SK-N-SH (cell line): Measurements from ENCODE around the gene RBM25. TPM values are rescaled to one million over a fixed set of nuclear protein-coding genes. Genes with fewer than 3 reads are reported as not detected.

Experiments used
- CTCF ChIA-PET: fragments of 300-600, 350-600 bp; formaldehyde crosslinking; extraction: SDS; loops from one replicate; lab custom pipeline; 2021; lab: Yijun Ruan, JAX
- POLR2A ChIA-PET: fragments of 350-600 bp; sonication (Branson Sonifier 250); formaldehyde crosslinking; extraction: SDS; loops from one replicate; lab custom pipeline; 2020; ENCODE audit warnings: antibody characterized with exemption, inconsistent platforms; lab: Yijun Ruan, JAX
- DNase-seq: peaks from one replicate; pipeline ENCODE4 v3.0.0; 2012
- H2AFZ ChIP-seq: fragments of 200-600 bp; sonication (generic); 2 replicates; pipeline ENCODE4 v1.8.1; 2016; ENCODE audit warnings: antibody characterized with exemption, mild to moderate bottlenecking, low read depth
- H3F3A ChIP-seq: fragments of 200-600 bp; sonication (generic); replicated peaks from 2 replicates; pipeline ENCODE3; 2016; ENCODE audit warnings: antibody characterized with exemption, mild to moderate bottlenecking; ENCODE audit not compliant: insufficient read depth
- H3K27ac ChIP-seq, 2 experiments: fragments of 200-500 bp in 1 of 2; fragments of 200-600 bp in 1 of 2; sonication (Bioruptor generic) in 1 of 2; sonication (generic), shearing (Covaris generic) in 1 of 2; 2 replicates each; pipeline versions ENCODE4 v1.5.1 to v1.6.1; 2014 to 2016; ENCODE audit warnings: low read depth in 2 of 2, inconsistent platforms in 1 of 2, low read length in 1 of 2, mild to moderate bottlenecking in 1 of 2, mixed read lengths in 1 of 2
- H3K27me3 ChIP-seq: fragments of 200-600 bp; sonication (generic), shearing (Covaris generic); 2 replicates; pipeline ENCODE4 v1.6.1; 2016; ENCODE audit warnings: mixed run types; ENCODE audit not compliant: insufficient read depth
- H3K36me3 ChIP-seq, 2 experiments: fragments of 200-500 bp in 1 of 2; fragments of 200-600 bp in 1 of 2; sonication (Bioruptor generic) in 1 of 2; sonication (generic) in 1 of 2; replicated peaks in 1 of 2; 2 replicates each; pipeline versions ENCODE3 to v1.5.1; 2014 to 2016; ENCODE audit warnings: low read length in 1 of 2, mild to moderate bottlenecking in 1 of 2; ENCODE audit not compliant: insufficient read depth in 2 of 2, control insufficient read depth in 1 of 2
- H3K4me1 ChIP-seq, 2 experiments: fragments of 200-500 bp in 1 of 2; fragments of 200-600 bp in 1 of 2; sonication (Bioruptor generic) in 1 of 2; sonication (generic), shearing (Covaris generic) in 1 of 2; 2 replicates each; pipeline versions ENCODE4 v1.5.1 to v1.6.1; 2014 to 2016; ENCODE audit warnings: low read depth in 1 of 2, low read length in 1 of 2, mixed run types in 1 of 2; ENCODE audit not compliant: insufficient read depth in 2 of 2, control insufficient read depth in 1 of 2
- H3K4me2 ChIP-seq: fragments of 200-600 bp; sonication (generic), shearing (Covaris generic); 2 replicates; pipeline ENCODE4 v1.6.1; 2017; ENCODE audit warnings: mixed run types
- H3K4me3 ChIP-seq, 2 experiments: fragments of 200-500 bp in 1 of 2; fragments of 200-600 bp in 1 of 2; sonication (Bioruptor generic) in 1 of 2; sonication (generic), shearing (Covaris generic) in 1 of 2; 2 replicates each; pipeline versions ENCODE4 v1.5.1 to v1.8.1; 2014 to 2016; ENCODE audit warnings: low read depth in 2 of 2, inconsistent platforms in 1 of 2, low read length in 1 of 2, mild to moderate bottlenecking in 1 of 2, mixed read lengths in 1 of 2, moderate library complexity in 1 of 2
- H3K79me2 ChIP-seq: fragments of 200-600 bp; sonication (generic); 2 replicates; pipeline ENCODE4 v1.8.1; 2017; ENCODE audit warnings: mild to moderate bottlenecking; ENCODE audit not compliant: insufficient read depth
- H3K9ac ChIP-seq: fragments of 200-600 bp; sonication (generic); 2 replicates; pipeline ENCODE4 v1.6.1; 2017; ENCODE audit warnings: mixed run types
- H3K9me2 ChIP-seq: fragments of 200-600 bp; sonication (generic); 2 replicates; pipeline ENCODE4 v1.6.1; 2017; ENCODE audit warnings: mixed run types
- H3K9me3 ChIP-seq: fragments of 200-600 bp; sonication (generic); 2 replicates; pipeline ENCODE4 v1.6.1; 2017; ENCODE audit warnings: mixed run types, mild to moderate bottlenecking, moderate library complexity
- H4K20me1 ChIP-seq: fragments of 200-600 bp; sonication (generic); 2 replicates; pipeline ENCODE4 v1.6.1; 2017; ENCODE audit warnings: mild to moderate bottlenecking, mixed run types; ENCODE audit not compliant: insufficient read depth
- CHD2 ChIP-seq: fragments of 150-350 bp; IDR thresholded peaks from 2 replicates; pipeline ENCODE4 v1.6.1; 2018; ENCODE audit warnings: low read length; ENCODE audit not compliant: partially characterized antibody
- EP300 ChIP-seq, 2 experiments: IDR thresholded peaks; 2 replicates each; pipeline versions ENCODE4 v1.4.0 to v1.6.1; 2012; ENCODE audit warnings: borderline replicate concordance in 1 of 2, low read depth in 1 of 2, low read length in 1 of 2
- EZH2phosphoT487 ChIP-seq: fragments of 200-600 bp; sonication (generic); IDR thresholded peaks from 2 replicates; pipeline ENCODE4 v1.6.1; 2017; ENCODE audit warnings: low read depth, mixed run types, mild to moderate bottlenecking, antibody characterized with exemption, moderate library complexity, borderline replicate concordance
- FOXM1 ChIP-seq: IDR thresholded peaks from 2 replicates; pipeline ENCODE4 v1.4.0; 2012; ENCODE audit warnings: low read depth, mild to moderate bottlenecking
- GABPA ChIP-seq: IDR thresholded peaks from 2 replicates; pipeline ENCODE4 v1.4.0; 2012; ENCODE audit warnings: low read depth, mild to moderate bottlenecking
- JUND ChIP-seq: IDR thresholded peaks from 2 replicates; pipeline ENCODE4 v1.4.0; 2012
- MEF2A ChIP-seq: IDR thresholded peaks from 2 replicates; pipeline ENCODE4 v1.4.0; 2012; ENCODE audit warnings: low read depth, borderline replicate concordance
- NFIC ChIP-seq: IDR thresholded peaks from 2 replicates; pipeline ENCODE4 v1.4.0; 2012; ENCODE audit warnings: borderline replicate concordance
- POLR2AphosphoS5 ChIP-seq: IDR thresholded peaks from 2 replicates; pipeline ENCODE4 v1.6.1; 2012; ENCODE audit warnings: low read depth, low read length
- RFX5 ChIP-seq: IDR thresholded peaks from 2 replicates; pipeline ENCODE4 v1.6.1; 2012; ENCODE audit warnings: mild to moderate bottlenecking, improper control_type of control experiment, low read length
- RXRA ChIP-seq: IDR thresholded peaks from 2 replicates; pipeline ENCODE4 v1.4.0; 2012; ENCODE audit warnings: low read depth, mild to moderate bottlenecking, borderline replicate concordance
- SMC3 ChIP-seq: IDR thresholded peaks from 2 replicates; pipeline ENCODE4 v1.6.1; 2012; ENCODE audit warnings: low read depth, low read length, improper control_type of control experiment
- TCF12 ChIP-seq: IDR thresholded peaks from 2 replicates; pipeline ENCODE4 v1.4.0; 2012
- TEAD4 ChIP-seq: IDR thresholded peaks from 2 replicates; pipeline ENCODE4 v1.4.0; 2012; ENCODE audit warnings: mild to moderate bottlenecking, borderline replicate concordance; ENCODE audit not compliant: insufficient read depth
- WGBS: methylation state at CpG from one replicate; pipeline ENCODE4 v1.1.6; 2017; ENCODE audit warnings: low lambda C conversion rate; 5-methylcytosine and 5-hydroxymethylcytosine counted together
- polyA plus RNA-seq, 3 experiments: library from polyadenylated mRNA; depleted of rRNA; stranded (reverse); fragments of >200 nt; gene quantifications; 2 replicates each; pipeline ENCODE4 v1.2.3, GENCODE V29; 2012
- TF ChIP-seq, protein P1 (sequence below): fragments of 200-600 bp; sonication (generic); IDR thresholded peaks from 2 replicates; pipeline ENCODE4 v1.6.1; 2017; ENCODE audit warnings: antibody characterized with exemption, mild to moderate bottlenecking, moderate library complexity
- TF ChIP-seq, protein P2 (sequence below): IDR thresholded peaks from 2 replicates; pipeline ENCODE4; 2012
- TF ChIP-seq, protein P3 (sequence below): fragments of 150-350 bp; IDR thresholded peaks from 2 replicates; pipeline ENCODE4 v1.6.1; 2016; ENCODE audit warnings: mild to moderate bottlenecking, low read depth, low read length
- TF ChIP-seq, protein P4 (sequence below): IDR thresholded peaks from 2 replicates; pipeline ENCODE4 v1.4.0; 2012; ENCODE audit warnings: low read depth, borderline replicate concordance

RBM25 gene
- polyA plus RNA-seq, 1 of the 3 experiments (the other 2 are of a cell fraction) = 14.0 TPM

DNA sequence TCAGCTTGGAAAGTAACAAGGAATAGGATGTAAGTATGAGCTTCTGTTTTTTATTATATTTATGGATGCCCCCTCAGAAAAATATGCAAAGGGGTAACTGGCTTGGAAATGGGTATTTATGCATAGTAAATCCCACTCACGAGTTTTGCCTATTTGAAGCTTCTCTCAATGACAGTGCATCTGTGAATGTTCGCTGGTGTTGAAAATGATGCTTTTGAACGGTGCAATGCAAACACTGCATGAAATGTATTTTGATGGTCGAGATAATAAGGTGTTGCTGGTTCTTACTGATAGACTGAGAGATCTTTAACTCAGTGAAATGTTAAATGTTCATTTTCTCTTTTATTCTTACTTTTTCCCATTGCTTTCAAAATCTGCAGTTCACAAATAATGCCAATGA lies 42.0 kb downstream of the RBM25 start:
- peaks cover 59 to 65% of the 10 kb centered on the region in 2 experiments for H3K36me3 ChIP-seq
- 89% methylated on average over 4 of the region's 4 CpGs for WGBS

DNA sequence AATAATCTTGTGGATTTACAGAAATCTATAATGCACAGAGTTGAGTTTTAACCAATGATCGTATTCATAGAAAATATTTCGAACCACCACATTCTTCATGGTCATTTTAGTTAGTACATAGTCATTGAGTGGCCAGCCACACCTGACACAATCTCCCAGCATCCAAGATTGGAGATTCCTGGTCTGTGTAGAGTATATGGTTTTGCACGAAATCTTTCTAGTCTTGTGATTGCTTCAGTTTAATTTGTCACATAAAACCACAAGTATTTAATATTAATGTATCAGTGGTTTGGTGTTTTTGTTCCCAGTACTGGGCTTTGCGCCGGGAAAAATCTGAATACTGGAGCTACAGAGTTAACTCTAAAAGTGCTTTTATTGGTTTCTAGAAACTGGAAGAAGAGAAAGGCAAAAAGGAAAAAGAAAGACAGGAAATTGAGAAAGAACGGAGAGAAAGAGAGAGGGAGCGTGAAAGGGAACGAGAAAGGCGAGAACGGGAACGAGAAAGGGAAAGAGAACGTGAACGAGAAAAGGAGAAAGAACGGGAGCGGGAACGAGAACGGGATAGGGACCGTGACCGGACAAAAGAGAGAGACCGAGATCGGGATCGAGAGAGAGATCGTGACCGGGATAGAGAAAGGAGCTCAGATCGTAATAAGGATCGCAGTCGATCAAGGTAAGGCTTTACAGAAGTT lies 44.6 kb downstream of the RBM25 start:
- 96% methylated on average over 27 of the region's 27 CpGs for WGBS
- H3K36me3 ChIP-seq = peaks cover 76 to 80% of the 10 kb centered on the region in 2 experiments
- no peak overlapping the region for H3K9ac ChIP-seq
- H3K9me2 ChIP-seq = no peaks in the 10 kb centered on the region
- TF ChIP-seq NFIC (no peak), FOXM1 (no peak), CHD2 (no peak)
- TF ChIP-seq, protein P1, sequence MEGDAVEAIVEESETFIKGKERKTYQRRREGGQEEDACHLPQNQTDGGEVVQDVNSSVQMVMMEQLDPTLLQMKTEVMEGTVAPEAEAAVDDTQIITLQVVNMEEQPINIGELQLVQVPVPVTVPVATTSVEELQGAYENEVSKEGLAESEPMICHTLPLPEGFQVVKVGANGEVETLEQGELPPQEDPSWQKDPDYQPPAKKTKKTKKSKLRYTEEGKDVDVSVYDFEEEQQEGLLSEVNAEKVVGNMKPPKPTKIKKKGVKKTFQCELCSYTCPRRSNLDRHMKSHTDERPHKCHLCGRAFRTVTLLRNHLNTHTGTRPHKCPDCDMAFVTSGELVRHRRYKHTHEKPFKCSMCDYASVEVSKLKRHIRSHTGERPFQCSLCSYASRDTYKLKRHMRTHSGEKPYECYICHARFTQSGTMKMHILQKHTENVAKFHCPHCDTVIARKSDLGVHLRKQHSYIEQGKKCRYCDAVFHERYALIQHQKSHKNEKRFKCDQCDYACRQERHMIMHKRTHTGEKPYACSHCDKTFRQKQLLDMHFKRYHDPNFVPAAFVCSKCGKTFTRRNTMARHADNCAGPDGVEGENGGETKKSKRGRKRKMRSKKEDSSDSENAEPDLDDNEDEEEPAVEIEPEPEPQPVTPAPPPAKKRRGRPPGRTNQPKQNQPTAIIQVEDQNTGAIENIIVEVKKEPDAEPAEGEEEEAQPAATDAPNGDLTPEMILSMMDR = no peak
- TF ChIP-seq, protein P2, sequence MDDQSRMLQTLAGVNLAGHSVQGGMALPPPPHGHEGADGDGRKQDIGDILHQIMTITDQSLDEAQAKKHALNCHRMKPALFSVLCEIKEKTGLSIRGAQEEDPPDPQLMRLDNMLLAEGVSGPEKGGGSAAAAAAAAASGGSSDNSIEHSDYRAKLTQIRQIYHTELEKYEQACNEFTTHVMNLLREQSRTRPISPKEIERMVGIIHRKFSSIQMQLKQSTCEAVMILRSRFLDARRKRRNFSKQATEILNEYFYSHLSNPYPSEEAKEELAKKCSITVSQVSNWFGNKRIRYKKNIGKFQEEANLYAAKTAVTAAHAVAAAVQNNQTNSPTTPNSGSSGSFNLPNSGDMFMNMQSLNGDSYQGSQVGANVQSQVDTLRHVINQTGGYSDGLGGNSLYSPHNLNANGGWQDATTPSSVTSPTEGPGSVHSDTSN = no peak
- TF ChIP-seq, all 33 proteins: peak for 0
- H3K4me3 ChIP-seq = no peak overlapping the region
- no peaks in the 10 kb centered on the region for H3K27me3 ChIP-seq
- no peaks in the 10 kb centered on the region for H4K20me1 ChIP-seq
- H3K4me2 ChIP-seq = no peak overlapping the region
- CTCF ChIA-PET = interaction anchor here (0.9 kb wide), 1 partner anchor 86 kb away, joined by 3 read pairs; no protein-coding TSS in a partner anchor
- H3K79me2 ChIP-seq = peaks cover 54% of the 10 kb centered on the region; the same call in 1 of the 2 replicates
- DNase-seq = no peak
- no peak overlapping the region for H3K27ac ChIP-seq
- H3K9me3 ChIP-seq = no peaks in the 10 kb centered on the region
- POLR2A ChIA-PET = no interaction called here
- H3F3A ChIP-seq = peaks cover 11% of the 10 kb centered on the region
- H3K4me1 ChIP-seq = no peaks in the 10 kb centered on the region
- H2AFZ ChIP-seq = no peak overlapping the region

More for the DNA sequence above, 42.0 kb downstream of the RBM25 start:
- Histone ChIP-seq H3F3A (peaks cover 4% of the 10 kb centered on the region), H3K4me1 (no peaks in the 10 kb centered on the region), H3K27ac (no peak overlapping the region), H3K4me2 (no peak overlapping the region), H3K27me3 (no peaks in the 10 kb centered on the region), H3K9me3 (no peaks in the 10 kb centered on the region), H2AFZ (no peak overlapping the region), H4K20me1 (no peaks in the 10 kb centered on the region; the same call in 1 of the 2 replicates), H3K9me2 (no peaks in the 10 kb centered on the region), H3K79me2 (peaks cover 58% of the 10 kb centered on the region; the same call in 1 of the 2 replicates), H3K4me3 (no peak overlapping the region), H3K9ac (no peak overlapping the region)
- CTCF ChIA-PET = interaction anchor here (1.2 kb wide), 1 partner anchor 372 kb away, joined by 3 read pairs; no protein-coding TSS in a partner anchor
- TF ChIP-seq JUND (no peak), POLR2AphosphoS5 (no peak), MEF2A (no peak), GABPA (no peak), SMC3 (no peak), RXRA (no peak), EP300 (IDR thresholded peaks at IDR 0.05; ENCODE audit: borderline replicate concordance in 1 of 2, low read depth in 1 of 2, low read length in 1 of 2) (no peak), TEAD4 (no peak), EZH2phosphoT487 (no peak), RFX5 (no peak), TCF12 (no peak)
- TF ChIP-seq, protein P3, sequence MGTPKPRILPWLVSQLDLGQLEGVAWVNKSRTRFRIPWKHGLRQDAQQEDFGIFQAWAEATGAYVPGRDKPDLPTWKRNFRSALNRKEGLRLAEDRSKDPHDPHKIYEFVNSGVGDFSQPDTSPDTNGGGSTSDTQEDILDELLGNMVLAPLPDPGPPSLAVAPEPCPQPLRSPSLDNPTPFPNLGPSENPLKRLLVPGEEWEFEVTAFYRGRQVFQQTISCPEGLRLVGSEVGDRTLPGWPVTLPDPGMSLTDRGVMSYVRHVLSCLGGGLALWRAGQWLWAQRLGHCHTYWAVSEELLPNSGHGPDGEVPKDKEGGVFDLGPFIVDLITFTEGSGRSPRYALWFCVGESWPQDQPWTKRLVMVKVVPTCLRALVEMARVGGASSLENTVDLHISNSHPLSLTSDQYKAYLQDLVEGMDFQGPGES = no peak
- TF ChIP-seq, protein P4, sequence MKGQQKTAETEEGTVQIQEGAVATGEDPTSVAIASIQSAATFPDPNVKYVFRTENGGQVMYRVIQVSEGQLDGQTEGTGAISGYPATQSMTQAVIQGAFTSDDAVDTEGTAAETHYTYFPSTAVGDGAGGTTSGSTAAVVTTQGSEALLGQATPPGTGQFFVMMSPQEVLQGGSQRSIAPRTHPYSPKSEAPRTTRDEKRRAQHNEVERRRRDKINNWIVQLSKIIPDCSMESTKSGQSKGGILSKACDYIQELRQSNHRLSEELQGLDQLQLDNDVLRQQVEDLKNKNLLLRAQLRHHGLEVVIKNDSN = no peak
- POLR2A ChIA-PET = interaction anchor here (0.9 kb wide), 1 partner anchor 42 kb away, joined by 3 read pairs; the partner anchor contains the start of gene RBM25
- DNase-seq = no peak
